WI38 (cell line): ENCODE data around the gene PPY.
"Not testable (repeated sequence)": the region's sequence is repeated elsewhere in the genome, so short reads cannot be mapped to it uniquely, and the experiment has no call there.

Source experiments
- H3K4me3 ChIP-seq: 2 replicates; pipeline ENCODE4 v1.5.1; 2011; ENCODE audit warnings: low read depth, mild to moderate bottlenecking, control low read depth, low read length
- TF ChIP-seq, protein P1 (sequence below): IDR thresholded peaks from 2 replicates; pipeline ENCODE4 v1.5.1; 2012; ENCODE audit warnings: low read depth, mild to moderate bottlenecking, control low read depth, low read length

The PPY gene

DNA sequence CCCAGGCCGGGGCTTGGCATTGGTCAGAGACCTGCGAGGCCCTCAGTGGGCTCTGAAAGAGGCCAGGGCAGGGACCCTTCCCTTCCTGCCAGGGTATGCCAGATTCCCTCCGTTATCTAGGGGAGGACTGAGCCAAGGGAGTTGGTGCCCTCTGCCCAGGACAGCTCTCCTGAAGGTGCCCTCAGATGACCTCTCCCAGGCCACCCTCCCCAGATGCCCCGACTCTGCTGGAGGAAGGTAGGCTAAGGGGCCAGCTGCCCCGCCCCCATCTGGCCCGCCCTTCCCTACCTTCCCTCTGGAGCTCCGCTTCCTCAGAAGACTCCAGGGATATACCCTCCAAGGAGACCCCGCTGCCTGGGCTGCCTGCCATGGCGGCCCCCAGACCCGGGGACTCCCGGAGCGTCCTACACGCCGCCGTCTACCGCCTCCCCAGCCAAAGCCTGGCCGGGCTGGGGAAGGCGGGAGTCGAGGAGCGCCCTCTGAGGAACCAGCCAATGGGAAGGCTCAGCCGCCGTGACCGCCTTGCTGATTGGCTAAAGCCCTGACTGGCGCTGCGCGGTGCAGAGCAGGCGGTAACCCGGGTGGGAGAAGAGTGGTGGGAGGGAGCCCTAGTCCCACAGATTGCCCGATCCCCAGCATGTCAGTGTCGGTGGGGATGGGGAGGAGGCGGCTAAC, 42.0 kb downstream of the PPY start:
- peak overlapping the region; percentile 41 for H3K4me3 ChIP-seq
- TF ChIP-seq, protein P1, sequence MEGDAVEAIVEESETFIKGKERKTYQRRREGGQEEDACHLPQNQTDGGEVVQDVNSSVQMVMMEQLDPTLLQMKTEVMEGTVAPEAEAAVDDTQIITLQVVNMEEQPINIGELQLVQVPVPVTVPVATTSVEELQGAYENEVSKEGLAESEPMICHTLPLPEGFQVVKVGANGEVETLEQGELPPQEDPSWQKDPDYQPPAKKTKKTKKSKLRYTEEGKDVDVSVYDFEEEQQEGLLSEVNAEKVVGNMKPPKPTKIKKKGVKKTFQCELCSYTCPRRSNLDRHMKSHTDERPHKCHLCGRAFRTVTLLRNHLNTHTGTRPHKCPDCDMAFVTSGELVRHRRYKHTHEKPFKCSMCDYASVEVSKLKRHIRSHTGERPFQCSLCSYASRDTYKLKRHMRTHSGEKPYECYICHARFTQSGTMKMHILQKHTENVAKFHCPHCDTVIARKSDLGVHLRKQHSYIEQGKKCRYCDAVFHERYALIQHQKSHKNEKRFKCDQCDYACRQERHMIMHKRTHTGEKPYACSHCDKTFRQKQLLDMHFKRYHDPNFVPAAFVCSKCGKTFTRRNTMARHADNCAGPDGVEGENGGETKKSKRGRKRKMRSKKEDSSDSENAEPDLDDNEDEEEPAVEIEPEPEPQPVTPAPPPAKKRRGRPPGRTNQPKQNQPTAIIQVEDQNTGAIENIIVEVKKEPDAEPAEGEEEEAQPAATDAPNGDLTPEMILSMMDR: no peak

DNA sequence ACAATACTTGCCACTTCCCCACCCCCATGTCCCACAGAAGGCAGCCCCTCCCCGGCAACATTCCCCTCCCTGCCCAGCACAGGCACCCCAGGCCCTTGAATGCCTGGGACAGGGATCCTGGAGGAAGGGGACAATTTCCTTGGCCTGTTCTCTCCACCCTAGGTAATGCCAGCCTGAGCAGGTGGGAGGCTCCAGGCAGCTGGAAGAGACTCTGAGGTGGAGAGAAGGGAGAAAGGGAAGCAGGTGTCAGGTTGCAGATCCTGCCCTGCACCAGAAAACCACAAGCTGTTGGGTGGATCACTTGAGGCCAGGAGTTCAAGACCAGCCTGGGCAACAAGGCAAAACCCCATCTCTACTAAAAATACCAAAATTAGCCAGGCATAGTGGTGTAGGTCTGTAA, 43.8 kb downstream of the PPY start:
- no peak overlapping the region for H3K4me3 ChIP-seq
- TF ChIP-seq, protein P1: no peak

DNA sequence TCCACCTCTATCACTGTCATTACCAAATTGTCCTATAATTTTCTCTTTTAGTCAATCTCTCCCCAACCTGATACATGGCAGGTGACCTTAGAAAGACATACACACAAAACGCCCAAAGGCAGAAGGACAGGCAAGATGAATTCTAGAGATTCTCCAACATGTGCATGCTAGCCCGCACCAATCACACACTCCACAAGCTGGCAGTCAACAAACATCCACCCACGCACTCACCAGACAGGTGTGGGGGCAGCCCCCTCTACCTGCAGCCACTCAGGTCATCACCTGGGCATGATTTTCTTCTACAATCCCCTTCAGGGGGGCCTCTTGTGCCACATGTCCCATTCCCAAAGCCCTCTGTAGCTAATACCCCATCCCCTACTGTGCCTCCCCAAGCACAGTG, 44.4 kb downstream of the PPY start:
- no peak overlapping the region for H3K4me3 ChIP-seq
- TF ChIP-seq, protein P1: no peak

DNA sequence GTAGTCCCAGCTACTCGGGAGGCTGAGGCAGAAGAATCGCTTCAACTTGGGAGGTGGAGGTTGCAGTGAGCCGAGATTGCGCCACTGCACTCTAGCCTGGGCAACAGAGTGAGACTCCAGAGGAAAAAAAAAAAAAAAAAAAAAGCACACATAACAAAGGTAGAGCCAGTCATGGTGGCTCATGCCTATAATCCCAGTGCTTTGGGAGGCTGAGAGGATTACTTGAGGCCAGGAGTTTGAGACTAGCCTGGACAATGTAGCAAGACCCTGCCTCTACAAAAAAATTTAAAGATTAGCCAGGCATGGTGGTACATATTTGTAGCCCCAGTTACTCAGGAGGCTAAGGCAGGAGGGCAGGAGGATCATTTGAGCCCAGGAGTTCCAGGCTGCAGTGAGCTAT, 47.8 kb downstream of the PPY start:
- not testable (repeated sequence) for H3K4me3 ChIP-seq

DNA sequence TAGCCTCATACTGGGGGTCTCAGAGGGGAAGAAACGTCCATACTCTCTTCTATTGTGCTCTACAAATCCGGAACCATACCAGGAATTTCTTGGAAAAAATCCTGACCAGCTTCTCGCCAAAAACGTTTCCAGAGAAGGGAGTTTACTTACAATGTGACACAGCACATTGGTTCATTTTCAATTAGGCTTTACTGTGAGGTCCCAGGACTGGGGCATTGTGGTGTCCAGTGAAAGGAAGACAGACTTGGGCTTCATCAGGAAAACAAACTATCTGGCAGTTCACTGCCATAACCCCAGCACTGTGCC, 49.7 kb downstream of the PPY start:
- TF ChIP-seq, protein P1: no peak
- H3K4me3 ChIP-seq: no peak overlapping the region

DNA sequence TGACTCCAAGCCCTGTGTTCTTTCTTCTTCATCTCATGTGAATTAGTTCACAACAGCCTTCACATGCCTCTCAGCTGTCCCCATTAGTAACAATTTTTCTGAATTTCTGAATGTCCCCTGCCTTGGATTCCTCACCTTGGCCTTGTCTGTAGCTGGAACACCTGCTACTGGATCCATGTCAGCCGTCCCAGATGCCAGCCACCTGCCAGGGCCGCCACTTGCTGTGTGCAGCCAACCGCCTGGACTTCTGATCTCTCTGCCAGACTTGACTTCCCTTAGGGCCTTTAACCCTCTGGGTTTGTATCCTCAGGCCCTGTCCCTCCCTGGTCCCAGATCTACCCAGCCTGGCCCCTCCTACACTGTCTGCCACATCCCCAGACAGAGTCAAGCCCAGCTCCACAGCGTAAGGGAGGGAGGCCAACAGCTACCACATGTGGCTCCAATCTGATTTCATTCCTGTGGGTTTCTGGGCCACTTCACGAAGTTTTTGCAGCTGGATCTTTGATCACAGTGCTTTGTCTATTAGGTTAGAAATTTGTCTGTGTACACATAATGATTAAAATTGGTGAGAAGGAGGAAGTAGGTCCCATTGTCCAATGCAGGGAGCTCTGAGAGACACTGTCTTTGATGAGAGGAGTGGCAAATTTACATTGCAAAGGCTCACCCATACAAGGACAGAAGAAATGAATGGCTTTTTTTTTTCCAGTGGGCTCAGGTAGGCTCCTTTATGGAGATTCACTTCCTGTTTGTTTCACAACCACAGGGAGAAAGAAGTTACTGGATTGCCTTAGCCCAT, 50.2 kb downstream of the PPY start:
- H3K4me3 ChIP-seq: no peak overlapping the region
- TF ChIP-seq, protein P1: no peak
